Measurements from ENCODE around the gene PVR.
"Not testable (repeated sequence)": the region's sequence is repeated elsewhere in the genome, so short reads cannot be mapped to it uniquely, and the experiment has no call there.

Gene PVR

GRCh38 chr19:44704982-44705381 is 61.3 kb downstream of the PVR start:
- no peak for DNase-seq

GRCh38 chr19:44705502-44706010 is 61.8 kb downstream of the PVR start:
- DNase-seq = no peak

- DNase-seq = no peak
These were observed 63.0 kb downstream of the PVR start for GRCh38 chr19:44706506-44707236.

- DNase-seq = no peak
These were observed 64.1 kb downstream of the PVR start for GRCh38 chr19:44707794-44708193.

GRCh38 chr19:44708940-44709339 is 65.2 kb downstream of the PVR start:
- DNase-seq = no peak

DNA sequence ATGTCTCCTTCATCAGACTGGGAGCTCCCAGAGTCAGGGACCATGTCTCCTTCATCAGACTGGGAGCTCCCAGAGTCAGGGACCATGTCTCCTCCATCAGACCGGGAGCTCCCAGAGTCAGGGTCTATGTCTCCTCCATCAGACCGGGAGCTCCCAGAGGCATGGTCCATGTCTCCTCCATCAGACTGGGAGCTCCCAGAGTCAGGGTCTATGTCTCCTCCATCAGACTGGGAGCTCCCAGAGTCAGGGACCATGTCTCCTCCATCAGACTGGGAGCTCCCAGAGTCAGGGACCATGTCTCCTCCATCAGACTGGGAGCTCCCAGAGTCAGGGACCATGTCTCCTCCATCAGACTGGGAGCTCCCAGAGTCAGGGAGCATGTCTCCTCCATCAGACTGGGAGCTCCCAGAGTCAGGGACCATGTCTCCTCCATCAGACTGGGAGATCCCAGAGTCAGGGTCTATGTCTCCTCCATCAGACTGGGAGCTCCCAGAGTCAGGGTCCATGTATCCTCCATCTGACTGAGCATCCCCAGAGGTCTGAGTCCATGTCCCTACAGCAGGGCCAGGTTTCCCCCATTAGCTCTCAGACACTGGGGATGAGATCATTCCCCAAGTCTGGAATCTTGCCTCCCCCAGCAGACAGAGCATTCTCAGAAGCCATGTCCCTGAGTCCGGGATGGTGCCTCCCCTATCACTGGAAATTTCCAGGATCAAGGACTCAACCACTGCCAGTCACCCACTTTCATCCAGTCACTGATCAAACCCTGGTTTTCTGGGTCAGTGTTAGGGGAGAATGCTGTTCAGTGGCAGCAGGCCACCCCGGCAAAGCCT is 65.9 kb downstream of the PVR start:
- not testable (repeated sequence) for DNase-seq

- DNase-seq = no peak
These were observed 66.8 kb downstream of the PVR start for GRCh38 chr19:44710483-44710882.

- no peak for DNase-seq
These were observed 69.3 kb downstream of the PVR start for GRCh38 chr19:44712864-44713515.
